Measurements from ENCODE around the gene ZFHX3.

Gene ZFHX3

DNA sequence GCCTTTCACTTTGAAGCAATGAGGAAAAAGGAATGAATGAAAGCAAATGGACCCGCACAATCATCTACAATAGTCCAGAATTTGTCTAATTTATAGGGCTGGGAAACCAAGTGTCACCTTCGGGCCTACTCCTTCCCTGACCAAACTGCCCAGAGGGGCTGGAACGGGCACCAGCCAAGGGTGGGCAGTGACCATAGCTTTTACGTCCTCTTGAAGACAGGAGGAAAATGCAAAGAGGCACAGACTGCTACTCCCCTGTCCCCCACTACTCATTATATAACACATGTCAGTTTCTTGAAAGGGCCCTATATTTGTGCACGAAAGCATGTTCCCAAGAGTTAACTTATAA lies 122.3 kb downstream of the ZFHX3 start:
- DNase-seq, result no peak

DNA sequence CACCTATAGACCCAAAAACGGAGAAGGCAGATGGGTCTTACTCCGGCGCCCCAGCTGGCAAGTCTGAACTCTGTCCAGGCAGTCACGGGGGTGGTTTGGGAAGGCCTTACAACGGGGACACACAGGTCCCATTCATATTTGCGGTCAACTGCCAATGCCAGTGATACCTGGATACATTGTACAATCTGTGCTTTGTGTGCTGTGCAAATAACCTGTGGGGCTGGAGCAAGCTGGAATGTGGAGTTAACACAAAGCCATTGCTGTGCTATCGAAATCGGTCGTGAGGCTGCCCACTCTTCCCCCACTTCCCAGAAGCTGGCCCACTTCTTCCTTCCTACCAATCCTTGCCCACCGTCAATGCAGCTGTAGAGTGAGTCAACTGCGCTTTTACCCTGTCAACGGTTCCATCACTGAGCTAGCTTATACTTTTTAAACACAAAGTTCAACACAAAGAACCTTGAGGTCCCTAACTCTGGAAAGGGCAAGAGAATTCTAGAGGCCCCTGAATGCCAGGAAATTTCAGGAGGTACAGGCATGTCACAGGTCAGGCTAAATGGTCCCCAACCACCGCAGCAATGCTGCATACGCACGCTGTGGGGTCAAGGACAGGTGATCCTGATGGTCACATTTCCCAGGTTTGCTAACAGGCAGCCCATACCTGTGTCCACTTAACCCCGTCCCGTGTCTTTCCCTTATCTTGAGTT lies 122.8 kb downstream of the ZFHX3 start:
- DNase-seq, result no peak

DNA sequence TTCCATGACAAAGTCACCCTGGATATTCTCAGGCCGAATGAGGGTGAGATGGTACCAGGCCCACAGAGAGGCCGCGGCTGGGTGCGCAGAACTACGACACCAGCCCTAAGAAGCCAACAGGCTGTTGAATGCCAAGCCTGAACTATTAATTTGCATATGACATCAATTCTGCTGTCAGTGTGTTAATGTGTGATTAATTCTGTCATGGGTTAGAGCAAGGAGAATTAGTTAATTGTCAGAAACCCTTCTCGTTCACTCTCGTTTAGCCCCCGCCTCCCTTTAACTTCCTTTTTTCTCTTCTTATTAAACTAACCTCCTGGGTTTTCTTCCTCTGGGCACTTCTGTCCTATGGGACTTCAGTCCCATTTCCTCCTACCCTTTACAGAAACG lies 123.4 kb downstream of the ZFHX3 start:
- no peak for DNase-seq

DNA sequence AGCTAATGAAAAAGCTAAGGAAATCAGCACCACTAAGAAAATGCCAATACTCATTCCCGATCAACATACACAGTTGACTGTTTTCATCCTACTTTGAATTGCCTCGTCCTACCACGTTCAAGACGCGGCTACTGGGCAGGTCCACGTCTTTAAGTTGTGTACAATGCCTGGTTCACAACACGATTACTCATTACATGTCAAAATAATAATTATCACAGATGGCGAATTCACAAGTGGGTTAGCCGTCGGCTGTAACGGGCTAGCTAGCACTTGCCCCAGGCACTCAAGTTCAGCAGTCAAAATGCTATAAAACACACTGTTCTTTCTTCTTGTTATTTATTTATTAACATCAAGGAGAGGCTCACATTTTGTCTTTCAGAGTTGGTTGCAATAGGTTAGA lies 124.2 kb downstream of the ZFHX3 start:
- DNase-seq, result no peak

DNA sequence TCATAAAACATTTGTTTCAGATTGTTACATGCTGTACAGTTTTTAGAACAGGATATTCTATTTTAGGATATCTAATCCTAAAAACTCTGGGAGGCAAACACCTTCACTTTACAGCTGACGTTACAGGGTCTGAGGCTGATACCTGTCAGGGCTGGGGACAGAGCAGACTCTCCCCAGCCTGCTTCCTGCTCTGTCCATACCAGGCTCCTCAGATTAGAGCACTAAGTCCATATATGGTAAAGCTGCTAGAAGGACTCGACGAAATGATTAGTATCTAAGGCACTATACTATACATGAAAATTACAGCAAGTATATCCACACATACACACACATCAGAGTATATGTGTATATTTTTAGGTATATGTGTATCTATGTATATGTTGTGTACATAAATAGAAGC lies 125.2 kb downstream of the ZFHX3 start:
- DNase-seq, result no peak

DNA sequence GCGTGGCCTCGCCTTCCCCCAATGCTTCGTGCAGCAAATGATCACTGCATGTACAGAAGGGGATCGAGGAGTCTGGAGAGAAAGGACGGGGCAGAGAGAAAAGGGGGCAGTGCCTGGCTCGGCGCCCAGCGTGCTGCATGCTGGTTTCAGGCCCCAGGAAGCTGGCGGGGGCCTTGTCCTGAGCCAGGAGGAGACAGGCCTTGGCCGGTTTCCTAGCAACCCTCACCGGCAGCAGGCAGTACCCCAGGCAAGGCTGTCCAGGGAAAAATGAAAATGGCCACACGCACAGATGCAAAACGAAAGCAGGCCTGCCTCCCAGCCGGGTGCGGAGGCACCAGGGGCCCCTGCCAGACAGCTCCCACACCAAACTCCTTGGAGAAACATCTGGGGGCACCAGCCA lies 126.3 kb downstream of the ZFHX3 start:
- DNase-seq, result no peak

DNA sequence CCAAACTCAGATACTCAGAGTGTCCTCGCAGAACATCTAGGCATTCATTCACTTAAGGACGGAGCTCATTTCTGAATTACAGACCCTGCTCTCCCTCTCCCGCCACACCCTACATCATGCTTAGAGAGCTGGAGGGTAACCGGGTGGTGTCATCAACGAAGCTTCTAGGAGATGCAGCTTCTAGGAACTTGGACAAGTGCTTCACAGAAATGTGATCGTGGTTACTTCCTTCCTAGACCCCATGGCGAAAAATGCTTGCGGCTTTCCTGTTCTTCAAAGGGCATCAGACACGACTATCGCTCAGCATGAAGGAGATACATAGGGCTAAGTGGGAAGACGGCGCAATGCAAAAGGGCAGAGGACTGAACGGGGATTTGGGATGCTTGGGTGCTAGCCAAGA lies 126.8 kb downstream of the ZFHX3 start:
- DNase-seq, result no peak

DNA sequence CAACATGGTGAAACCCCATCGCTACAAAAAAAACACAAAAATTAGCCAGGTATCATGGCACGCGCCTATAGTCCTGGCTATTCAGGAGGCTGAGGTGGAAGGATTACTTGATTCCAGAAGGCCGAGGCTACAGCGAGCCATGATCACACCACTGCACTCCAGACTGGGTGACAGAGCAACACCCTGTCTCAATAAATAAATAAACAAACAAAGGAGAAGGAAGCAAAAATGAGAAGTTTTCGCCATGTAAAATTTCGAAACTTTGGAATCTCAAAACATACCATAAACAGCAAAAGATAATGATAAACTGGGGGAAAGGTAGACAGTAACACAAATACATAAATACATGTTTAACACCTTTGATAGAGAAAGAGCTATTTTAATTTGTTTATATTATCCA lies 130.9 kb downstream of the ZFHX3 start:
- no peak for DNase-seq

DNA sequence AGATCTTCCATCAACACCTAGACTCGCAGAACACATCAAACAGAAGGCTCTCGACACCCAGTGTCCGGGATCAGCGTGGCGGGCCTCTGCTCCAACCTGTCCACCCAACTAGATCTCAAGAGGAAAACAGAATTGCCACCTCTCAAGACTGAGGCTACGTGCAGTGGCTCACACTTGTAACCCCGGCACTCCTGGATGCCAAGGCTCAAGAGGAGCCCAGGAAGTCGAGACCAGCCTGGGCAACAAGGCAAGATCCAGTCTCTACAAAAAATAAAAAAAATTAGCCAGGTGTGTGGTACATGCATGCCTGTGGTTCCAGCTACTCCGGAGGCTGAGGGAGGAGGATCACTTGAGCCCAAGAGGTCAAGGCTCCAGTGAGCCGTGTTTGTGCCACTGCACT lies 132.6 kb downstream of the ZFHX3 start:
- DNase-seq, result no peak

DNA sequence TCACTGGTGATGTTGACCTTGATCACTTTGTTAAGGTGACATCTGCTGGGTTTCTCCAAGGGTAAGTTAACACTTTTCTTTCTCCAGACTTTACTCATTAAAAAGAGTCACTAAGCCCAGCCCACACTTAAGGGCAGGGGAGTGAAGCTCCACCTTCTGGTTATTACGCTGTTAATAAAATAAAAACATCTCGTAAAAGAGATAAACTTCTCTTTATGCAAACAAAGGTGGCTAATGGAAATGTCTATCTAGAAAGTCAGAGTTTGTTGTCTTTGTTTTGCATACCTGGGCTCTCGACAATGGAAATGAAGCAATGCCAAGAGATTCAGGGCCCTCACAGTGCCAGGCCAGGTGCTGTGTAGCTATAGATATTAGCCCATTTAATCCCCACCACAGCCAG lies 134.4 kb downstream of the ZFHX3 start:
- no peak for DNase-seq

DNA sequence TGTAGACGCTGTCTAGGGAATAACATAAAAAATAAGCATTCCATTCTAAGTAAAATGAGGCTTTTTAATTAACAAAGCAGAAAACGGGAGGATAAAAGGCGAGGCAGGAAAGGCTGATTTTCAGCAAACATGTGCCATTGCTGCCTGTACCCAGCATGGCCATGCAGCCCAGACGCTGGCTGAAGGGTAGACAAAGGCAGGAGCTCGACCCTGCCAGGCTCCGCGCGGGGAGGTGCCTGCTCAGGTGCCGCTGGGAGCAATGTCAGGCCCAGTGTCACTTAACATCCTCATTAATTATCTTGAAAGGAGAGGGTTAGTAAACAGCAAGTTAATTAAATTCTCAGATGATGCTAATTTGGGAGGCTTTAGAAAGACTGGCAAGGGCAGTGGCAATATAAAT lies 136.0 kb downstream of the ZFHX3 start:
- DNase-seq, result no peak

DNA sequence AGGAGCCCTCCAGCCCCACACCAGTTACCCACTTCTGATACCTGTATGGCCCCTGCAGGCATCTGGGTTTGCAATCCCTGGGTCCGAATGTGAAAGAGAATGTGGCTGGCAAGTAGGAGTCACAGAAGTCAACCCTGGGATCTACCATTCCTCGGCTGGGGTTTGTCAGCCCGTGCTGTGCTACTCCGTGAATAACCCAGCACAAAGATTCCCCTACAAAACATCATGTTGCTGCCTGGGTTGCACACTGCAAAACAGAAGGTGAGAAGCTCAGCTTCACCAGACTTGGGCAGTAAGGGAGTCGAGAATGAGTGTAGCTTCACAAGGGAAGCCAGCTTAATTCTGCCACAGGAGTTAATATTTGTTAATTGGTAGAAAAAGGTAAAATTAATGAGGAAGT lies 137.1 kb downstream of the ZFHX3 start:
- DNase-seq, result no peak

DNA sequence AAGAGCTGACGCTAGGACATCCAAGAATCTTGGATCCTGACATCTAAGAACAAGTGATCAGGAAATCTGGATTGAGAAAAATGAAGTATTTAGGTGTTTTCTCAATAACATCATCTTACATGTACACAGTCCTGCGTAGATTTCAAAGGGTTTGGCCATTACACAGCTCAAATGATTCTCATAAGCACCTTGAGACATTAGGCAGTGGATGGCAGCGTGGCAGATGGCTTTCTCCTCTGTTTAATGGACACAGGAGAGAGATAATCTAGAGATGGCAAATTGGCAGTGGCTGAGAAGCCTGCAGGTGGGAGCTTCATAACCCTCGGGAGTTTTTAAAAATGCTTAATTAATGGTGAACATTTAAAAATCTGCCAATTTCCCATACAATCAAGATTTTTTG lies 137.5 kb downstream of the ZFHX3 start:
- no peak for DNase-seq

DNA sequence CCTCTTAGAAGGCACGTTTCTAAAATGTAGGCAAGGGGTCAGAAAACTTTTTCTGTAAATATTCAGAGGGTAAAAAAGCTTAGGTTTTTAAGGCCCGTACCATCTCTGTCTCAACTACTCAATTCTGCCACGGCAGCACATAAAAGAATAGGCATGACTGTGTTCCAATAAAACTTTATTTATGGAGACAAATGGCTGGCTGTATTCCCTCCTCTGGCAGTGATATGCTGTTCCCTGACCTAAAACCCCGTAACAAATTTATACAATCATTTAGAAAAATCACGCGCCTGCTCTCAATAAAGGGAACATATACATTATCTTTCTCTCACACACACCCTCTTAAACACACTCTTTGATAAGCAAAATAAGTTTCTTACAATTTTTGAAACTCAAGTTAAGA lies 138.7 kb downstream of the ZFHX3 start:
- no peak for DNase-seq

DNA sequence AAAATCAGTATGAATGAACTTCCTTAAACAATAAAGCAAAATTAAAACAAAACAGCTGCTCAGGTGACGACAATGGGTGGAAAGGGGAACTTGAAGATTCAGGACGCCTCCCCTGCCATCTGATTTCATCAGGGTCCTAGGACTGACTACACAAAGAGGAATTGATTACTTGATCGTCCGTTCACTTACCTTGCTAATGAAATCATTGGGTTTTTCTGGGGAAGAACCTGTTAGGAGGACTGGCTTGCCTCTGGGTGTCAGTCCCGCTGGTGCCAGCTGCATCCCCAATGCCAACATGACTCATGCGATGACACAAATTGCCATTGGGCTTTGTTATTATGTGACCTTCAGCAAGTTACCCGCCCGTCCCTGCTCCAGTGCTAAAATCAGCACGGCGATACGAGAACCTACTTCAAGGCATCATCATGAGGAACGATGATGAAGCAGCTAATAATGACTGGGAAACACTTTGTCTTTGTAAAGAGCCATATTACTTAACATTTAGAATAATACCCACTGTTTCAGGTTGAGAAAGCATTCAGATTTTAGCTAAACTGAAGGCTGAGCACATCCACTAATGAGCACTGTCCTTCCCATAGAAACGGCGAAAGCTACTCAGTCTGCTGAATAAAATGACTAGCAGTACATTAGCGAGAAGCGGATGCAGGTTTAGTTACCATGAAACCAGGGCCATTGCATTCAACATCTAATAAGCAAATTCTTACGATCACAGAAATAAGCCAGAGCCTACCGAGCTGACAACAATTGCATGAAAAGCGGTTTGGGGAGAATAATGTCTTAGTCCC lies 139.4 kb downstream of the ZFHX3 start:
- no peak for DNase-seq

DNA sequence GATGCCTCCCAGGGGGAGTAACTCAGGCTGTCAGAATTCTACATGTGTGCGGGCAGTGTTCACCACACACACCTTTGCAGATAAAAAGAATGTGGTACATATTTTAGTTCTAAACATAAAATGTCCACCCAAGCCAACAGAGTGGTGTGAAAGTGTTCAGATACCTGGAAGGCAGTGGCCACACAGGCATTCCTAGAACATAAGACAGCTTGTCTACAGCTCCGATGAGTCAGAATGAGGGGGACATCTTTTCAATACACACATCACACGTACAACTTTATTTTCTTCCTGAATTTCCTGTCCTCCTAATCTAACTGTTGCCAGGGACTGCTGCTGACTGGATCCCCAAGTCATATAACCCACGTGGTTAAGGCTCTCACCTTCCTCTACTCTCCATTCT lies 142.3 kb downstream of the ZFHX3 start:
- no peak for DNase-seq

DNA sequence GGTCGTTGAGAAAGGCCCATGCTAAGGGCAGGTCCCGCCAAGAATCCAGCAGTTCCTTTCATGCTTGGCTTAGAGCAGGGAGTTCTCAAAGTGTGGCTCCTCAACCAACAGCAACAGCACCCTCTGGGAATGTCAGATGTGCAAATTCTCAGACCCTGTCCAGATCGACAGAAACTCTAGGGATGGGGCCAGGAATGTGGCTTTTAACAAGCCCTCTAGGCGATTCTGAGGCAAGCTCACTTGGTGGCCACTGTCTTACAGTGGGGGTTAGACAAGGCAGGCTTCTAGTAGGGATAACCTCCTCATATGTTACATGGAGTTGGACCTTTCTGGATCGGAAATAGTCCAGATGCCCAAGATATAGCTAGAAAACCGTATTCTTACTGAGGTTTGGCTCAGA lies 144.8 kb downstream of the ZFHX3 start:
- DNase-seq, result no peak

DNA sequence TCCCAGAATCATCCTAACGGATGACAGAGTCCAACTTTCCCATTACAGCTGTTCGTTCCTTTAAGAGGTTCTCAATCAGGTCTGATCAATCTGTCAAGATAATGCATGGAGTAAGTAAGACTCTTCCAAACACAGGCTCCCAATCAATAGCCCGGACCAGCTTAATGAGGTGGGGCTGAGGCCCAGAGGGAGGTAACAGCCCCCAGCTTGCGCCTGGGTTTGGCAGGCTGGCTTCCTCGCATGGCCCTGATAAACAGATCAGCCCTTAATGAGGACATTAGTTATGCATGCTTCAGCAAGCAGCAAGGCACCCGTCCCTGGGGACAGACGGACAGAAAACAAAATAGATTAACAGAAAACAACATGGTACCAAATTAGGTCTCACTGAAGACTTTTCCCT lies 145.7 kb downstream of the ZFHX3 start:
- DNase-seq, result no peak

DNA sequence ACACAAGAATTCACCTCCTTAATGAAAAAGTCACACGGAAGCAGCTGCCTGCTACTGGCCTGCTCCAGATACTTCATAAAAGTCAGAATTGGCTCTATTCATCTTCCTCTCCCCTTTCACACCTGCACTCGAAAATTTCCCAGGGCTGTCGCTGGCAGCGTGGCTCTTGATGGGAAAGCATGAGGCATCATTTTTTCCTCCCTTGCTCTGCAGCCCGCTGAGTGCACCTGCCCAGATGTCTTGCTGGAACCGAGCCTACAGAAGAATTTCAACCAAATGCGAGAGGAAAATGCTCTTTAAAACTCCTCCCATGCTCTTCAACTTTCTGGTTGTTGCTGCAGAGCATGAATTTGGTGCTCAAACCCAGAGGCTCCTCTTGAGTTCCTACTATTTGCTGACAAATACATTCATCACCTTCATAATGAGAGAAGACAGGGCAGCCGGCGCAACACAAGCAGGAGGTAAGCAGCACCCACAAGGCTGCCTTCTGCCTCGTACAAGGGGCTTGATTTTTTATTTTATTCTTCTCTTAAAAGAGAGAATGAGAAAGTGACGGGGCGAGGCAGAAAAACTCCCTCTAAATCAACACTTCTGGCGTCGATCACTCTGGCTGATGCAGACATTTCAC lies 146.8 kb downstream of the ZFHX3 start:
- no peak for DNase-seq

DNA sequence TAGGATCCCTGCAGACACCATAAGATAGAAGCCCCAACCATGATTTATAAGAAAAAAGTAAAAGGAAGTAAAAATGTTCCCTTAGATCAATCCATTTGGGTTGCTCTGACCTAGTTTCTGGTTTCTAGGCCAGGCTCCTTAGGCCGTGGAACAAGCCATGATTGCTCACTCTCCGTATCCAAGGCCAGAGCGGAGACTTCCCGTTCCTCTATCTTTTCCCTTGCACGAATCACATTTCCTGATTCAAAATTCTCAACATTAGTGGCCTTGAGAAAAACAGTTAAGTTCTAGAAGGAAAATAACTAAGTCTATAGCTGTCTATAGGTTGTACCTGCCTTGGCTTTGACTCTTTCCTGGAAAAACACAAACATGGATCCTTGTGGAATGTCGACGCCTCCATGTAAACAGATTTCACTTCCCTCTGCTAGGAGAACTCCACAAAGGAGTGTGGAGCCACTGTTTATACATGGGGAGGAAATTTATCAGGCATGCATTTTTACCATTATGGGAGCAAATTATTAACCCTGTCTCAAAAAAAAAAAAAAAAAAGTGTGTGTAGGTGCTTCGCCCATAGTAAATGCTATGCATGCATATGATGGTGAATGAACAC lies 149.6 kb downstream of the ZFHX3 start:
- no peak for DNase-seq

DNA sequence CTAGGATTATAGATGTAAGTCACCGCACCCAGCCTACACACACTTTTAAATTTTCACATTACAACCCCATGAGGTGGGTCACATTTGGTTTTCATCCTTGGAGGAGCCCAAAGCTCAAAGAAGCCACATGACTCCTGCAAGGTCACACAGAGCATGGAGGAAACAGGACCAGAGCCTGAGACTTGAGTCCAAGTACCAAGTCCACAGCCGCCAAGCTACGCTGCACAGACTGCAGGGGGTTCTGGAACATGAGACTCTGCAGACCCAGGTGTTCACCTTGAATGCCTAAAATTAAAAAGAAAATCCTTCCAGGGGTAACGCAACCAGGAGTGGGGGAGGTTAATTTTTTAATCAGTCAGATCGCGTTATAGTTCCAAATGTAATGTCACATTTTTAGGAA lies 150.2 kb downstream of the ZFHX3 start:
- no peak for DNase-seq

DNA sequence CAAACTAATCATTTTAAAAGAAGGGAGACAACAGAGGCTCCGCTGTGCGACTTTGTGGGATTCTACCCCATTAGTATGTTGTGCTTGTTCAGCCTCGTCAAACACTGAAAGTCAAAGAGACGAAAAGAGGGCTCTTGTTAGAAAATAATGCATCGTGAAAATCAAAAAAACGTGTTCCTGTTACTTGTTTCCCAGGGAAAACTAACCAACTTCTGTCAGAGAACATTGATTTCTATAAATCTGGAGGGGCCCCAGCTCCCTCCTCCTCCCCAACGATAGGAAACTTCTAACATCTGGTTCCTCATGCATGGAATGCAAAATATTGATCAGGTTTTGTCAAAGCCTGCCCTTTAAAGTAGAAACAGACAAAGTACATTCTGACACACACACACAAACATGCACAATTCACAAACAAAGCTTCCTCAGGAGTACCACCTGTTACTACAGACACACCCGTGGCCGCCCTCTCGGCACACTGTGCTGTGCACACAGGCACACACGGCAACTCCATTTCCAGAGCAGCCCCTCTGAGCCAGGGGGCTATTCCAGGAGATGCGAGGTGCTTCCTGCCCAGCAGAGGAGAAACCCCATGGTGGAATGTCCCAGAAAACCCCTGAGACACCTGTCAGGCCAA lies 151.3 kb downstream of the ZFHX3 start:
- no peak for DNase-seq

DNA sequence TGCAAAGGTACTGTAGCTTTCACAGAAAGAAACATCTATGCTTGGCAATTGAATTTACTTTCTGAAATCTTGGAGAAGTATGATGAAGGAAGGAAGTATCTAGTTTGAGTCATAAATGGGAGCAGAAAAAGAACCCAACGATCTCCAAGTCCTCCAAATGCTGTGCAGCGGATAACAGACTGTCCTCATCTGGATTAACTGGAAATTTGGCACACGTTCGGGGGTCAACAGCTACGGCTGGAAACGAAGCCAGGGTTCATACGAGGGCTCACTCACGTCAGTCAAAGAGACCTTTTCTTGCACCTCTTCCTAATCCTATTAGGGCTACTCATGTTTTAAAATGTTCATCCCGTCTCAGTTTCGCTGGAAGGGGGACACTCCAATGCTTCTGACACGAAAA lies 152.0 kb downstream of the ZFHX3 start:
- DNase-seq, result no peak

Data from T1000 (cell line).